GM21825 (cell line): Measurements from ENCODE around the gene APP.

ENCODE experiments used
- ATAC-seq: cut with Tn5 transposase; IDR thresholded peaks from one replicate; pipeline ENCODE4 v1.9.1; 2021; ENCODE audit warnings: mild to moderate bottlenecking, moderate library complexity; ENCODE audit not compliant: unreplicated experiment

The APP gene

DNA sequence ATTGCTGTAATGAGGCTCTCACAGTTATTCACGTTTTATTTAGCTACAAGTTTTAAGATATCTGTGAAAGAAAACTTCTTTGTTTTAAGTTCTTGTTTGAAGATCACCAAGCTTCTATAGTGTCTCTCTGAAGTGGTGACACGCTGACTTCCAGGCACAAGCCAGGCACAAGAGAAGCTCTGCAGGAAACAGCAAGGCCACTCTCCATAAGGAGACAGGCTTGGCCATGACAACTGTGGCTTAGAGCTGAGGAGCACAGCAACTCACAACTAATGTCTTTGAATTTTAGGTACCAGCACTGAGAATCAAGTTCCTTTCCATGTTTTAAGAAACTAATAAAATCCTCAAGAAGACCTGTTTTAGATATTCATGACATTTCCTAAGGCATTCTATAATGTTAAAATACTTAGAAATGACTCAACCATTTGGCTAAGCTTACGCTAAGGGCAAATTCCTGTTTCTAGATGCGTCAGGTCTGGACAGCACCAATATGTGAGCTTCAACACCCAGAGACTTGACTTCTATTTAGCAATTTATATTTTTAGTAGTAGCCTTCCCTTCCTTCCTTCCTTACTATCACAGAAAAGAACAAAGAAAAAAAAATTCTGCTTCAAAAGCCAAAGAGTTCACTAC lies 40.2 kb downstream of the APP start:
- ATAC-seq, result no peak

- no peak for ATAC-seq
Observed at GRCh38 chr21:26127918-26128317, 42.7 kb downstream of the APP start.

GRCh38 chr21:26127073-26127814 lies 43.3 kb downstream of the APP start:
- ATAC-seq, result no peak

- ATAC-seq, result no peak
Observed at GRCh38 chr21:26126168-26126553, 44.4 kb downstream of the APP start.

GRCh38 chr21:26125433-26126167 lies 45.0 kb downstream of the APP start:
- ATAC-seq, result no peak

DNA sequence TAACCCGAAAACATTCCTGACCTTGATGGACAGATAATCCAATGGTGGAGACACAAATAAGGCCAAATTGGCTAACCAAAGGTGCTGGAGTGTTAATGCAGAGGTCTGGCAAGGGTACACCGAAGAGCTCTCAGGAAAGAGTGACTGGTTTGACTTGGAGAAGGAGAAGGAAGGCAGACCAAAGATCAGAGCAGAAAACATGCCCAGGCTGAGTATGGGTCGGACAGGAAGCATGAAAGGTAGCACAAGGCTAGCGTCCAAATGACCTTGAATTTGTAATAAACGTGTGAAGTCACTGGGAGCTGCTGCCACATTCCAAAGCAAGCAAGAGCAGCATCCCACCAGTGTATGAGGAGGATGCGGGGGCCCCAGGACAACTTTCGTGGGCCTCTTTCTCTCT lies 45.7 kb downstream of the APP start:
- no peak for ATAC-seq

DNA sequence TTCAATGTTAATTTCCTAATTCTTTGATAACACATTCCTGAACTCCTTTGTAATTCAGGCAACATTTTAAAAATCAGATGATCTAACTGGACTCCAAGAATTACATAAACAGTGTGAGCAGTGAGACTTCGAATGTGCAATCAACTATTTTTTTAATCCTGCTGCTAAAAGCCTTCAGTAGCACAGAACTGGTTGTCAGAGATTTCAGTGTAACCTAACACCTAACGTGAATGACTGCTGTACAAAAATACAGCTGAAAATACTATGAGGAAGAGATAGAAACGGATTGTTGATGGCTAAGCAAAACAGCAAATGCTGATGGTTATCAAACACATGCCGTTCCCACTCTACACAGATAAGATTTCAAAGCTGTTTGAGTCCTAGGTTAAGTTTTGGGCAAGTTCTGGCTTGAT lies 46.1 kb downstream of the APP start:
- no peak for ATAC-seq

GRCh38 chr21:26123012-26123411 lies 47.6 kb downstream of the APP start:
- no peak for ATAC-seq

DNA sequence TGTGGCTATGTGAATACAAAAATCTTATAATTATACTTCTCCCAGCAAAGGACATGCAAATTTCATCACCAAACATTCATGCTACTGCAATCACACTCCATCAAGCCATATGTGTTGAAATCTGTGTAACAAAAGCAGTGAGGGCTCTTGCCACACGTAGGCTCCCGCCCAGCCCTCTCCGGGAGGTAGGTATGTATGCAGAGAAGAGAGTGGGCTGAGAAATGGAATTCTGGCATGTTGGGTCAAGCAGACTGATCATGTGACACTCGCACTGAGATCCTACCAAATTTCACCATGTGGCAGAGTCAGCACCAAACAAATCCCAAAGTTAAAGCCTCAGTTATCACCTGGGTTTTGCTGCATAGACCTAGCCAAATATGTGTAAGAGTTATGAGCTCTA lies 49.7 kb downstream of the APP start:
- ATAC-seq, result no peak

DNA sequence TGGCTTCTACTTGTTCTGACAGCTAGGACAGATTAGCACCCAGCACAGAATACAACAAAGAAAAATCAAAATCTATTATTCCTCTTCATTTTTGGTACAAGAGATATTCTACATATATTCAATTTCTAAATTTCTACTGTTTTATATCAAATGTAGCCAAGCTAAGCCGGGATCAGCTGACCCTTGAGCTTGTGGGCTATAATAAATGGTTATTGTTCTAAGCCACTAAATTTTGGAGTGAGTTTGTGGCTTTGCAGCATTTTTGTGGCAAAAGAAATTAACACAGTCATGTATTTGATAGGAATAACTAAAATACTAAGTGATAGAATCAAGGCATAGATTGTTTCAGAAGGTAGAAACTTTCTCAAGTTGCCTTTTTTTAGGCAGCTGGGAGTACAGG lies 50.7 kb downstream of the APP start:
- no peak for ATAC-seq

DNA sequence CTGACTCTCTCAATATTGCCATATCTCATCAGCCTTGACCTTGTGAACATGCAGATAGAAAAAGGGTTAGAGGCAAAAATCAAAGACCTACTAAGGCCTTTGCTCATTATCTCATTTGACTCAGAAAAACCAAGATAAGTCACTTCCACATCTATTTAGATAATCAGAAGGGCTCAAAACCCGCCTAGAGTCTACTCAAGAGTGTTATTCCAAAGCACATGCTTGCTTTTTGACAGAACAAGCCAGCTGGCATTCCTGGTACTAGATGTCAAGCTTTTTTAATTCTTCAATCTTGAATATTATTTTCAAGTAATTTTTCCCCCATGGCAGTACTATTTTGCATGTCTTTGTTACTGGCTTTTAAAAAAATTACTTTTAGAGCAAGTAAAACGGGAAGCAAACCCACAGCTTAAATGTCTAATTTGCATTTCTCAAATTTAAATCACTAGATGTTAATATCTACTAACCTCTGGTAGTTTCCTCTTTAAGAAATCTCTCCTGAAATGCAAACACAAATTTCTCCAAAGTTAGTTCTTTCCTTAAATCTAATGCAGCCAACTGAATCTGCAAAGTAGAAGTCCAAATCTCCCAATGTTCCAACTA lies 51.5 kb downstream of the APP start:
- ATAC-seq, result no peak

GRCh38 chr21:26117972-26118367 lies 52.6 kb downstream of the APP start:
- no peak for ATAC-seq

- peak; percentile 49 for ATAC-seq
Observed at GRCh38 chr21:26117324-26117971, 53.1 kb downstream of the APP start.

GRCh38 chr21:26116456-26117011 lies 54.0 kb downstream of the APP start:
- ATAC-seq, result no peak

GRCh38 chr21:26115899-26116298 lies 54.7 kb downstream of the APP start:
- ATAC-seq, result no peak

DNA sequence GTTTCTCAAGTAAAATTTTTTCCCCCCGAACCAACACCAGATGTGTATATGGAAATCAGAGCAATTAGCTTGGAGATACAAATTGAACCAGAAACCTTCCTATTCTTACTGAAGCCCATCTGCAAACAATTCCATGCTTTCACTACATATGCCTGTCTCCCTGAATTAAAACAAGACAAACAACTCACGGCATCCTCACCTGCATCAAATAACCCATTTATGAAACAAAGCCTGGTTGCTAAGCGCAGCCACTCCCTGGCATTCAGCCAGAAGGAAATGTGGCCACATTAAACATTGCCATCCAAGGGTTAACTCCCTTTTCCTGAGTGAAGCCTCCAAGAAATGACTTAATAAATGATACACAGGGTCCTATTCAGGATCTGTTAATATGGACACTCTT lies 55.3 kb downstream of the APP start:
- no peak for ATAC-seq

DNA sequence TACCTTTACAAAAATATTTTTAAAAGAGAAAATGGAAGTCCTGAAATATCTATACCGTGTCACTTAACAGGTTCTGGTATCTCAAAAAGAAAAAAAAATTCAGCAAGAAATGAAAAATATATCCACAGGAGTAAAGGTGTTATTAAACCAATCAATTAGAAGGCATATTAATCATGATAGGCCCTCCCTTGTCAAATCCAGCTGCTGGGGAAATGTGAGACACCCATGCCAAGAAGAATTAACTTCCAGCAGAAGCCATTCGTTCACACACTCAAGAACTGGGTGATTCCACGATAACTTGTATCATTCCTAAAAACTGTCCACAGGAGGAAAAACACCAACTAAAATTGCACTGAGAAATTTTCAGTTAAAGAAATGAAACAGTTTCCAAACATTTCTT lies 57.6 kb downstream of the APP start:
- ATAC-seq, result no peak

DNA sequence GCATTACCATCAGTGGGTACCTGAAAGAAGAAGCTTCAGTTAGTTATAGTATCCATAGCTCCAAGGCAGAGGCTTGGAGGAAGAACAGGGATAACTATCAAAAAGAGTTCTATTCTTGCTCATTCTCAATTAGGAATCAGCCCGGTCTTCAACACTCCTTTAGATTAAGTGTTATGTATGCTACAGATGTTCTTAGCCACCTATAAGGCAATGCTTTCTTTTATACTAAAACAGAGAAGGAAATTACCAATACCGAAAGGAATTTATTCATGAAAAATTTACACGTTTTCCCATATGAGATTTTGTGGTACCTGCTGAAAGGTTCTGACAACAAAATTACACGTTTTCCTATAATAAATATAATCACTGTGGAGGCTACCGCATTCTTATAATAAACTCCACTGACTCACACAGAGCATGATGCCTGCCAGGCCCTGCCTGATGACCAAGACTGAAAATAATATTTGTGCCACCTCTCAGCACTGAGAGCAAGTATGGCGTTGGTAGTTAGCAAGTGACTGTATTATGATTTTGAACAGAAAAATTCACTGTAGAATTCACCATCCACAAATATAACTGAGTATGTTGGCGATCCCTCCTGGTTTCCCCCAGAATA lies 58.3 kb downstream of the APP start:
- no peak for ATAC-seq

DNA sequence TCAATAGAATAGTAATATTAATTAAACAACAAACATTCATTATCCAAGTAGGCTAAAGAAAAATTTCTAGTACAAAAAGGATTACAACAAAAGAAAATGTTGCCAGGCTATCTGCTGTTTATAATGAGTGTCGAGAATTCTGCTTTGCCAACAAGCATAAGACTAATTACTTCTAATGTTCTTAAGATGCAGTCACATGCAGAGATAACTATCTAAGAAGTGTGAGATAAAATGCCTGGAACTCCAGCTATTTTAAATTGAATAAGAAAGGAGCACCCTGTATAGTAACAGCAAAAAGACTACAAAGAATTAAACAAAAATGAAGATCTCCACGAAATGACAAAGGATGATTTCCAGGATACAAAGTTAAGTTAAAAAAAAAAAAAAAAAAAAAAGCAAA lies 59.9 kb downstream of the APP start:
- no peak for ATAC-seq

DNA sequence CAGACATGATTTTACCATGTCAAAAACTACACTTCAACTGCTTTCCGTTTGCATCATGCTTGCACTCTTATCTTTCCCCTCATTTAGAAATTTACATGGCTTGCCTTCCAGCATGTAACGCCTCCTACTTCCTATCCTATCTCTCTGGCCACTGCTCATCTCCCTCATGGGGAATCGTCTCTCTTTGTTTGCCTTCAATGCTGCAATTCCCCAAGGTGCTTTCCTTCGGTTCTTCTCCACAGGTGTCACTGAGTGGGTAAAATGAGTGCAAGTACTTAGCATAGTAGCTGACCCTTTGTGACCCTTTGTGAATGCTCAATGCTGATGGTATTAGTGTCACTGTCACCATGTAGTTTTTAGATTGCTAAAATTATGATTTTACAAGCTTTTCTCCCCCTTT lies 63.1 kb downstream of the APP start:
- no peak for ATAC-seq

GRCh38 chr21:26106562-26106961 lies 64.0 kb downstream of the APP start:
- ATAC-seq, result no peak
